ENCODE measurements around the gene IL1RAP.
"Not testable (repeated sequence)": the region's sequence is repeated elsewhere in the genome, so short reads cannot be mapped to it uniquely, and the experiment has no call there.

The IL1RAP gene

GRCh38 chr3:190513409-190514370, at the start of gene IL1RAP:
Gene IL1RAP (plus strand): TSS chr3:190514085. CDS start chr3:190564290, 50,205 bp downstream.
- peak; percentile 37; the same call in 1 of the 2 replicates for TF ChIP-seq CTCF (IDR thresholded peaks at IDR 0.05; ENCODE audit: low read depth, low read length)
- peak within 1 kb of the TSS; percentile 91 for H3K4me3 ChIP-seq (ENCODE audit: low read depth, low read length)

- no peak for TF ChIP-seq CTCF (IDR thresholded peaks at IDR 0.05; ENCODE audit: low read depth, low read length)
- H3K4me3 ChIP-seq (ENCODE audit: low read depth, low read length), result no peak overlapping the region
These were observed 46.0 kb upstream of the IL1RAP start for GRCh38 chr3:190467922-190468321.

GRCh38 chr3:190473261-190473660, 40.6 kb upstream of the IL1RAP start:
- H3K4me3 ChIP-seq (ENCODE audit: low read depth, low read length), result not testable (repeated sequence)

- H3K4me3 ChIP-seq (ENCODE audit: low read depth, low read length), result no peak overlapping the region
- no peak for TF ChIP-seq CTCF (IDR thresholded peaks at IDR 0.05; ENCODE audit: low read depth, low read length)
These were observed 32.1 kb upstream of the IL1RAP start for GRCh38 chr3:190481779-190482178.

- no peak overlapping the region for H3K4me3 ChIP-seq (ENCODE audit: low read depth, low read length)
- TF ChIP-seq CTCF (IDR thresholded peaks at IDR 0.05; ENCODE audit: low read depth, low read length), result no peak
These were observed 27.9 kb upstream of the IL1RAP start for GRCh38 chr3:190485830-190486532.

- no peak overlapping the region for H3K4me3 ChIP-seq (ENCODE audit: low read depth, low read length)
- no peak for TF ChIP-seq CTCF (IDR thresholded peaks at IDR 0.05; ENCODE audit: low read depth, low read length)
These were observed 27.4 kb upstream of the IL1RAP start for GRCh38 chr3:190486533-190486864.

GRCh38 chr3:190486908-190487607, 26.8 kb upstream of the IL1RAP start:
- TF ChIP-seq CTCF (IDR thresholded peaks at IDR 0.05; ENCODE audit: low read depth, low read length), result no peak

More at GRCh38 chr3:190486908-190487607, 26.8 kb upstream of the IL1RAP start:
- no peak overlapping the region for H3K4me3 ChIP-seq (ENCODE audit: low read depth, low read length)

Data from WI38 (cell line).